GM19328 (cell line): ENCODE data around the gene GLRX5.

Experiments
- ATAC-seq: cut with Tn5 transposase; IDR thresholded peaks from one replicate; pipeline ENCODE4 v1.9.1; 2021; ENCODE audit warnings: mild to moderate bottlenecking, moderate library complexity; ENCODE audit not compliant: unreplicated experiment

GLRX5 gene

GRCh38 chr14:95534299-95535225, at the start of gene GLRX5:
Gene GLRX5, plus strand, starts transcription at chr14:95535050. Its CDS starts 40 bp downstream, at chr14:95535090.
- ATAC-seq = peak; percentile 95

- no peak for ATAC-seq
Measured at GRCh38 chr14:95485222-95485819, 49.5 kb upstream of the GLRX5 start.

GRCh38 chr14:95486875-95487668, 47.8 kb upstream of the GLRX5 start:
- no peak for ATAC-seq

GRCh38 chr14:95487669-95488084, 47.2 kb upstream of the GLRX5 start:
- ATAC-seq = no peak

GRCh38 chr14:95488376-95489213, 46.3 kb upstream of the GLRX5 start:
- ATAC-seq = no peak

GRCh38 chr14:95489214-95490137, 45.4 kb upstream of the GLRX5 start:
- ATAC-seq = no peak

- ATAC-seq = no peak
Measured at GRCh38 chr14:95490138-95490509, 44.7 kb upstream of the GLRX5 start.

GRCh38 chr14:95490727-95491451, 44.0 kb upstream of the GLRX5 start:
- ATAC-seq = no peak

- ATAC-seq = no peak
Measured at GRCh38 chr14:95491936-95492608, 42.8 kb upstream of the GLRX5 start.

- no peak for ATAC-seq
Measured at GRCh38 chr14:95493503-95493902, 41.3 kb upstream of the GLRX5 start.

- ATAC-seq = no peak
Measured at GRCh38 chr14:95493976-95494375, 40.9 kb upstream of the GLRX5 start.

GRCh38 chr14:95494456-95494855, 40.4 kb upstream of the GLRX5 start:
- ATAC-seq = no peak

- no peak for ATAC-seq
Measured at GRCh38 chr14:95495076-95495475, 39.8 kb upstream of the GLRX5 start.

- ATAC-seq = peak; percentile 75
Measured at GRCh38 chr14:95495538-95496025, 39.3 kb upstream of the GLRX5 start.

GRCh38 chr14:95496111-95496681, 38.7 kb upstream of the GLRX5 start:
- ATAC-seq = no peak

- no peak for ATAC-seq
Measured at GRCh38 chr14:95496690-95497259, 38.1 kb upstream of the GLRX5 start.

GRCh38 chr14:95497561-95498011, 37.3 kb upstream of the GLRX5 start:
- no peak for ATAC-seq
